ENCODE results near the gene WTIP.
A peak's percentile ranks its signal among the peaks of the same experiment; 100 is the strongest.

Gene WTIP

DNA sequence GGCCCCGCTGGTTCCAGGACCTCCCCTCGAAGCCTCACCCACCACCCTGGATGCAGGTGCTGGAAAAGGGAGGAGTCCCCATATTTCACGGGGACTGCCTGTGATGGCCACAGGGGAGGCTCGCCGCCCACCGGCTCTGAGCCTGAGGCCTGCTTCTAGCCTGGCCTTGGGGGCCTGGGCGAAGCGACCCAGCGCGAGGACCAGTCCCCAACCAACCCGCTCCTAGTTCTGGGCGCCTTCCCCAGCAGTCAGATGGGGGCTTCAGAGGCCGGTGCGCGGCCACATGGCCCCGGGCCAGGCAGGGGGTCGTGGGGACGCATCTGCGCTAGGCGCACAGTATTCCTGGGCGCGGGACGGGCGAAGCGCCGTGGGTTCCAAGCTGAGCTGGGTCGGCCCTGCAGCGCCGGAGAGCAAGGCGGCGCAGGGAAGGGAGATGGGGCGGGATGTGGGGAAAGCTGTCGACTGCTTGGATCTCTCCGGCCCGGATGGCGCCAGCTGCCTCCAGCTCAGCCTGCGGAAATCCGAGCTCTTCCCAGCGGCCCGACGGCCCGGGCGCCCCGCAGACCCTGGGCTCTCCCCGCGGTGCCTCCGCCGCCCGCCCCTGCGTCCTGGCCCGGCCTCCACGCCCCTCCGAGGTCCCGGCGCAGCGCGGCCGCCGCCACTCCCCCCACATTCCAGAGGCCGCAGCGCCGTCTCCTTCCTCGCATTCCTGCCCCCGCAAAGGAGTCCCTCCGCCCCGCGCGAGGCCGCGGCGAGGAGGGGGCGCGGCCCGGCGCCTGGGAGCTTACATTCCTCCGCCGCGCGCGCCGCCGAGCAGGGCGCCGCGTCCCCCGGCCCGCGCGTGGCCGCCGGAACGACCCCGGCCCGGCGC lies at the start of gene WTIP:
Gene WTIP, plus strand, starts transcription at position 788 of the 871 bp plus-strand sequence. CDS start 217 bp downstream, outside the sequence.
- H3K27me3 ChIP-seq (replicated peaks), result no peaks in the 10 kb centered on the region
- H3K4me3 ChIP-seq (ENCODE audit: low read depth, low read length), result peak within 1 kb of the TSS; percentile 66
- DNase-seq, result peak; percentile 64
- in situ Hi-C loops (cut with HindIII; ENCODE audit: low pct_ligation_motif_present, low sequenced_read_pairs), result no loop called here
- H3K27ac ChIP-seq, result no peak within 1 kb of the TSS
- H3K36me3 ChIP-seq (replicated peaks), result no peaks in the 10 kb centered on the region
- TF ChIP-seq, protein P1, sequence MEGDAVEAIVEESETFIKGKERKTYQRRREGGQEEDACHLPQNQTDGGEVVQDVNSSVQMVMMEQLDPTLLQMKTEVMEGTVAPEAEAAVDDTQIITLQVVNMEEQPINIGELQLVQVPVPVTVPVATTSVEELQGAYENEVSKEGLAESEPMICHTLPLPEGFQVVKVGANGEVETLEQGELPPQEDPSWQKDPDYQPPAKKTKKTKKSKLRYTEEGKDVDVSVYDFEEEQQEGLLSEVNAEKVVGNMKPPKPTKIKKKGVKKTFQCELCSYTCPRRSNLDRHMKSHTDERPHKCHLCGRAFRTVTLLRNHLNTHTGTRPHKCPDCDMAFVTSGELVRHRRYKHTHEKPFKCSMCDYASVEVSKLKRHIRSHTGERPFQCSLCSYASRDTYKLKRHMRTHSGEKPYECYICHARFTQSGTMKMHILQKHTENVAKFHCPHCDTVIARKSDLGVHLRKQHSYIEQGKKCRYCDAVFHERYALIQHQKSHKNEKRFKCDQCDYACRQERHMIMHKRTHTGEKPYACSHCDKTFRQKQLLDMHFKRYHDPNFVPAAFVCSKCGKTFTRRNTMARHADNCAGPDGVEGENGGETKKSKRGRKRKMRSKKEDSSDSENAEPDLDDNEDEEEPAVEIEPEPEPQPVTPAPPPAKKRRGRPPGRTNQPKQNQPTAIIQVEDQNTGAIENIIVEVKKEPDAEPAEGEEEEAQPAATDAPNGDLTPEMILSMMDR (IDR thresholded peaks at IDR 0.05; ENCODE audit: low read depth, low read length, missing control alignments), result no peak

- H3K36me3 ChIP-seq (replicated peaks), result peaks cover 30% of the 10 kb centered on the region
- in situ Hi-C loops (cut with HindIII; ENCODE audit: low pct_ligation_motif_present, low sequenced_read_pairs), result no loop called here
- peak; percentile 18 for DNase-seq
- TF ChIP-seq, protein P1 (IDR thresholded peaks at IDR 0.05; ENCODE audit: low read depth, low read length, missing control alignments), result no peak
- no peaks in the 10 kb centered on the region for H3K27me3 ChIP-seq (replicated peaks)
- no peak overlapping the region for H3K4me3 ChIP-seq (ENCODE audit: low read depth, low read length)
- H3K27ac ChIP-seq, result peak overlapping the region; percentile 63
Measured at GRCh38 chr19:34432797-34433196, 48.8 kb upstream of the WTIP start.

- Histone ChIP-seq H3K36me3 (replicated peaks) (peaks cover 57% of the 10 kb centered on the region), H3K4me3 (ENCODE audit: low read depth, low read length) (no peak overlapping the region), H3K27ac (peak overlapping the region; percentile 73), H3K27me3 (replicated peaks) (no peaks in the 10 kb centered on the region)
- in situ Hi-C loops (cut with HindIII; ENCODE audit: low pct_ligation_motif_present, low sequenced_read_pairs), result no loop called here
- DNase-seq, result peak; percentile 72
- TF ChIP-seq, protein P1 (IDR thresholded peaks at IDR 0.05; ENCODE audit: low read depth, low read length, missing control alignments), result no peak
Measured at GRCh38 chr19:34436716-34437115, 44.8 kb upstream of the WTIP start.

GRCh38 chr19:34448191-34448590 lies 33.4 kb upstream of the WTIP start:
- no peak overlapping the region for H3K4me3 ChIP-seq (ENCODE audit: low read depth, low read length)
- TF ChIP-seq, protein P1 (IDR thresholded peaks at IDR 0.05; ENCODE audit: low read depth, low read length, missing control alignments), result no peak
- no peak for DNase-seq
- no peaks in the 10 kb centered on the region for H3K27me3 ChIP-seq (replicated peaks)
- peaks cover 44% of the 10 kb centered on the region for H3K36me3 ChIP-seq (replicated peaks)
- H3K27ac ChIP-seq, result no peak overlapping the region
- in situ Hi-C loops (cut with HindIII; ENCODE audit: low pct_ligation_motif_present, low sequenced_read_pairs), result no loop called here

DNA sequence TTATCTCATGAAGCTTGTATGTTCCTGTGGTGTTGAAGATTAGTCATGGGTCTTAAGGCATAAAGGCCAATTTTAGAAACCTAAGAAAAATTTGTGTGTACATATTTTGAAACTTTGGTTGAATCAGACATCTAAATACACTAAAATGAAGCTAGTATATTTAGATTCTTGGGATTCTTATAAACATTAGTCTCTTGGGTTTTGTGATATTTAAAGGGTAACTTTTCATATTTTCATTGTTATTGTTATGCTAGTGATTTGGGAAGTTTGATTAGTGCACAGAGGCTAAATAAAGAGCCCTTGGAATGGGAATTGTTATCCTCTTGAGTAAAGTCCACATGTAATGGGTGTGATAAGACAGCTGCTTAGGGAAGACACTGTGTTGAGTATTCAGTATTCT lies 28.8 kb upstream of the WTIP start:
- Histone ChIP-seq H3K27me3 (replicated peaks) (no peaks in the 10 kb centered on the region), H3K4me3 (ENCODE audit: low read depth, low read length) (no peak overlapping the region), H3K27ac (no peak overlapping the region), H3K36me3 (replicated peaks) (peaks cover 31% of the 10 kb centered on the region)
- in situ Hi-C loops (cut with HindIII; ENCODE audit: low pct_ligation_motif_present, low sequenced_read_pairs), result no loop called here
- no peak for DNase-seq
- TF ChIP-seq, protein P1 (IDR thresholded peaks at IDR 0.05; ENCODE audit: low read depth, low read length, missing control alignments), result no peak
